Skeletal muscle satellite cell (primary cell): ENCODE data around the gene NPTN.

ENCODE experiments used
- H3K27me3 ChIP-seq: 2 replicates; pipeline ENCODE4 v1.7.0; 2013; ENCODE audit warnings: low read length; ENCODE audit not compliant: control insufficient read depth, insufficient read depth
- H3K36me3 ChIP-seq: 2 replicates; pipeline ENCODE4 v1.7.0; 2013; ENCODE audit warnings: mild to moderate bottlenecking, control low read depth, low read length; ENCODE audit not compliant: insufficient read depth
- H3K4me1 ChIP-seq: 2 replicates; pipeline ENCODE4 v1.7.0; 2013; ENCODE audit warnings: low read length; ENCODE audit not compliant: control insufficient read depth, insufficient read depth
- H3K4me2 ChIP-seq: 2 replicates; pipeline ENCODE4 v1.7.0; 2013; ENCODE audit warnings: mild to moderate bottlenecking, low read length
- H3K4me3 ChIP-seq: 2 replicates; pipeline ENCODE4 v1.7.0; 2013; ENCODE audit warnings: low read length
- H3K9ac ChIP-seq: 2 replicates; pipeline ENCODE4 v1.7.0; 2013; ENCODE audit warnings: mild to moderate bottlenecking, low read depth, low read length, moderate library complexity
- H3K9me3 ChIP-seq: replicated peaks from 2 replicates; pipeline ENCODE4 v1.7.0; 2013; ENCODE audit warnings: mild to moderate bottlenecking, control low read depth, low read length

NPTN gene

DNA sequence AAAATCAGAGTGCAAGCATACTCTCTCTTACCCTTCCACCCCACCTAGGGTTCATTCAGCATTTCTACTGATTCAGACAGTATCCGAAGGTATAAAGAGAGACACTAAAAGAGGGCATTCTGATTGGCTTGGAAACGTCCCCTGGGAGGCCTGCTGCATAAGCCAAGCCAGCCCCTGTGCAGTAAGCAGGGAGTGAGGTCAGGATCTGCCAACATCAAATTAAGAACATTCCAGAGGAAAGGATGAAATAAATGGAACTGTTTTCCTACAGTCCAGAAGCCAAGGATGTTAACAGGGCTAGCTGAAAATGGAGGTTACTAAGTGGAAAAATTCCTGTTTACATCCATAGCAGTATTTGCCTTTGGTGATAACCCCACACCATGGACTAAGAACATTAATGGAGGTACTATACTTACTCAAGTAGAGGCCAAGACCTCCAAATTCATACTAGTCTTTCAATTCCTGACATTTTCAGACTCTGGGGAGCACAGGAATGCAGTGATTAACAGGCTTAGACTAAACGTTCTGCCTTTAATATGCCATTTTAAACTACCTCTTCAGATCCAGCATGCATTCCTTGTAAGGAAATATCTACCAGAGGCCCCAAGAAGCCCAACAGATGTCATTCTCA is 34.5 kb downstream of the NPTN start:
- H3K9me3 ChIP-seq: no peaks in the 10 kb centered on the region
- no peaks in the 10 kb centered on the region for H3K36me3 ChIP-seq
- H3K4me3 ChIP-seq: no peak overlapping the region
- H3K4me2 ChIP-seq: no peak overlapping the region
- no peaks in the 10 kb centered on the region for H3K27me3 ChIP-seq
- peaks cover 49% of the 10 kb centered on the region for H3K4me1 ChIP-seq
- H3K9ac ChIP-seq: no peak overlapping the region

DNA sequence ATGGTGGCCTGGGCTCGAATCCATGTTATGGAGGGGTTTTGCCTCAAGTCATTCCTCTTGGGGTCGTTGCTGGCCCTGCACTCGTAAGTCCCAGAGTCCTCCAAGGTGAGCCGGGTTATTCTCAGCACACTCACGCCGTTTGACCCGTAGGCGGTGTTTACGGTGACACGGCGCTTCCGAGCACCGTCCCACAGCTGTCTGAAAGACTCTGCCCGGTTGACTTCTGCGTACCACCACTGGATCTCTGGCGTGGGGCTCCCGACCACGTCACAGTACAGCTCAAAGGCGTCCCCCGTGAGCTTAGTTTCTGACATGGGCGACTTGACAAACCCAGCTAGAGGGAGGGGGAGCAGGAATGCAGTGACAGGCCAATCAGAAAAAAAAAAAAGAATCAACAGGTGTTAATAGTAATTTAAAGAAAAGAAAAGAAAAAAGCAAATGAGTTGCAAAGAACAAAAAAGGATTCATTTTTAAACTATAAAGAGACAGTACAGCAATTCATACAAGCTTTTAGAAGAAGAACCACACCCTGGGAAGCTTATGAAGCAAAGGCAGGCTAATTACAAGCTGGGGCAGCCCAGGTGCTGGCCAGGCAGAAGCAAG is 36.1 kb downstream of the NPTN start:
- Histone ChIP-seq H3K27me3 (no peaks in the 10 kb centered on the region), H3K36me3 (peaks cover 2% of the 10 kb centered on the region), H3K4me2 (no peak overlapping the region), H3K4me1 (peaks cover 40% of the 10 kb centered on the region), H3K4me3 (no peak overlapping the region), H3K9me3 (no peaks in the 10 kb centered on the region), H3K9ac (no peak overlapping the region)

- Histone ChIP-seq H3K4me3 (no peak overlapping the region), H3K36me3 (peaks cover 12% of the 10 kb centered on the region), H3K4me2 (no peak overlapping the region), H3K9me3 (no peaks in the 10 kb centered on the region), H3K27me3 (no peaks in the 10 kb centered on the region), H3K4me1 (peaks cover 30% of the 10 kb centered on the region), H3K9ac (no peak overlapping the region)
These were observed 37.0 kb downstream of the NPTN start for GRCh38 chr15:73596174-73596573.

GRCh38 chr15:73594109-73594508 is 39.1 kb downstream of the NPTN start:
- Histone ChIP-seq H3K4me1 (peaks cover 14% of the 10 kb centered on the region), H3K9me3 (no peaks in the 10 kb centered on the region), H3K9ac (no peak overlapping the region), H3K4me2 (no peak overlapping the region), H3K36me3 (peaks cover 26% of the 10 kb centered on the region), H3K27me3 (no peaks in the 10 kb centered on the region), H3K4me3 (no peak overlapping the region)

DNA sequence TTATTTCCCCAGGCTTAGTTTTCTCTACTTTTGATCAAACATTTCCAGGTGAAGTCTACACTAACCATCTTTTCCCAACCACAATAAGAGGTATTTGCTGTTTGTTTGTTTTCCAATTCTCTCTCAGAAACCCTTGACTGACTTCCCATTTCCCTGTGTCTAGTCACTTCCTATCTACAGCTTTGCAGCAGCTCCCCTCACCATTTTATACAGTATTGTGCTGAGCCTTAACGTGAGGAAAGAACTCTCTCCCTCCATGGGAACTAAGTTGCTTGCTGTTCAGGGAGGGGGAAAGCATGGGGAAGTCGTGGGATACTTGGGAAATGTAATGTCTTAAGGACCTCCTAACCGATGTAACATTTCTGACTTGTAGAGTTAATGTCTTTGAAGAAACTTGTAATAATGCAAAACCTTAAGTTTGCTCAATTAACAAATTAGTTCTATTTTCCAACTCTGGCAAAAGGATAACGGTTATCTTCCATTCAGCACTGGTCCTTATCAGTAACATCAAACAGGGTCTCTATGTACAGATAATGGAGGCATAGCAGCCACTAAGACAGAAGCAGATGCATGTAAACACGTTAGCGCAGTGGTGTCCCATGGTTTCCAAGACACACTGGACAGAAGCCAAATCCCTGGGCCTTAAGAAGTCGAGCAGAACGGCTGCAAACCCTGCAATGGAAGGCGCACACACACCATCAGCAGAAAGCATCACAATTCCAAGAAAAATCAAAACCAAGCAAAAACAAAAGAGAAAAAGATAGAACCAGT is 39.7 kb downstream of the NPTN start:
- Histone ChIP-seq H3K9ac (no peak overlapping the region), H3K9me3 (no peaks in the 10 kb centered on the region), H3K27me3 (no peaks in the 10 kb centered on the region), H3K4me2 (no peak overlapping the region), H3K4me3 (no peak overlapping the region), H3K4me1 (peaks cover 7% of the 10 kb centered on the region), H3K36me3 (peaks cover 33% of the 10 kb centered on the region)

DNA sequence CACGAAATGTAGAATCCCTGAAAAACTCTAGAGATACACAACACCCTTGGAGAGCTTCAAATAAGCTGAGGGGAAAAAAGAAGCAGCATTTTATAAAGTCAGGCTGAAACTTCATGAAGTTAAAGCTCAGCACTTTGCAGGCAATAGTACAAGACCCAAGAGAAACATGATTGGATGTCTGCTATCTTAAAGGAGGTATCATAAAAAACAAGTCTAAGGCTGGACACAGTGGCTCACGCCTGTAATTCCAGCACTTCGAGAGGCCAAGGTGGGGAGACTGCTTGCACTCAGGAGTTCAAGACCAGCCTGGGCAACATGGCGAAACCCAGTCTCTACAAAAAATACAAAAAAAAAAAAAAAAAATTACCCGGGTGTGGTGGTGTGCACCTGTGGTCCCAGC is 42.9 kb downstream of the NPTN start:
- no peak overlapping the region for H3K4me3 ChIP-seq
- H3K9ac ChIP-seq: no peak overlapping the region
- H3K4me2 ChIP-seq: no peak overlapping the region
- H3K4me1 ChIP-seq: no peaks in the 10 kb centered on the region
- no peaks in the 10 kb centered on the region for H3K27me3 ChIP-seq
- H3K9me3 ChIP-seq: no peaks in the 10 kb centered on the region
- peaks cover 57% of the 10 kb centered on the region for H3K36me3 ChIP-seq

DNA sequence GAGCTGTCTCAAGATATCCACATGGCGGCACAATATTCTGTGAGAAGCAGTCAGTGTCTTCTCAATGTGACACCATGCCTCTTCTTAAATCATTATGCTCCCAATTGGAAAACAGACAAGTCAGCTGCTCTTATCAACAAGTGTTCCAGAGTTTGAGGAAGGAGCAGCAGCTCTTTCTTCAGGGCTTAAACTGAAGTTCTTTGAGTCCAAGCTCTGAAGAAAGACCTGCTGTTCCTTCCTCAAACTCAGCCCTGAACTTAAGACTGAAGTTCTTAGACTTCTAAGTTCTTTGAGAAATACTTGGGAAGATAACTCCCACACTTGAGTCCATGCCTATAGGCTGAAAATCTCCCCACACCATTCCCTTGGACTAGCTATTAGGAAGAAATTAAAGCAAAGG is 43.4 kb downstream of the NPTN start:
- H3K9me3 ChIP-seq: no peaks in the 10 kb centered on the region
- no peak overlapping the region for H3K4me3 ChIP-seq
- no peaks in the 10 kb centered on the region for H3K4me1 ChIP-seq
- H3K36me3 ChIP-seq: peaks cover 62% of the 10 kb centered on the region
- H3K27me3 ChIP-seq: no peaks in the 10 kb centered on the region
- no peak overlapping the region for H3K4me2 ChIP-seq
- no peak overlapping the region for H3K9ac ChIP-seq

DNA sequence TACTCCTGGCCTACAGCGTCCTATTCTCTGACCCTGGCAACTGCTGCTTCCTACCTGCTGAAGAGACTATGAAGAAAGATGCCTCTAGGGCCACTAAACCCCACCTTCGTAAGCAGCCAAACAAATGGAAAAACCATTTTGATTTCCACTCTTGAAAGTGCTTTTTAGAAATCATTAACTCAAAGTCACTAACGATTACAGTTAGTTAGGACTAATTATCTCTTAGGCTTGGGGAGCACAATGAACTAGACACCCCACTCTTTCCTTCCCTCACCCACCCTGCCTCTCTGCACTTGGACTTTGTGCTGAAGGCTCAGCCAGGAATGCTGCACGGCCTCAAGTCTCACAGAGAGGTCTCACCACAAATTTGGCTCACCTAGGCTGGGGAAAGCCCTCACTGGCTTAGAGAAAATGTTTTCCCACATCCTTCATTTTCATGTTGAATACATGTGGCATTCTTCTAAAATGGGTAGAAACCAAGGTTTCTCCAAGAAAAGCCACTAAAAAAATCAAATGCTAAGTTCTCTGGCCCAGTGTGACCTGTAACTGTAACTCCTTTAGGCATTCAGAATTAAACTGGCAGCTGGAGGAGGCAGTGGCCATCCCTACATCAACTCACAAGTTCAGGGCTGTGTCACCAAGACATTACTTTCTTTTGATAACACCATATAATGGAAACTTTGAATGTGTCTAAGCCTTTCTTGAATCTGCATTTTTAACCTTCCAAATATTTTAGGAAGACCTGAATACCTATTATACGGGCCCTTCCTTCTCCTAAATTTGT is 47.1 kb downstream of the NPTN start:
- H3K4me3 ChIP-seq: no peak overlapping the region
- peaks cover 78% of the 10 kb centered on the region for H3K36me3 ChIP-seq
- no peaks in the 10 kb centered on the region for H3K4me1 ChIP-seq
- no peak overlapping the region for H3K4me2 ChIP-seq
- H3K9me3 ChIP-seq: no peaks in the 10 kb centered on the region
- no peaks in the 10 kb centered on the region for H3K27me3 ChIP-seq
- no peak overlapping the region for H3K9ac ChIP-seq

DNA sequence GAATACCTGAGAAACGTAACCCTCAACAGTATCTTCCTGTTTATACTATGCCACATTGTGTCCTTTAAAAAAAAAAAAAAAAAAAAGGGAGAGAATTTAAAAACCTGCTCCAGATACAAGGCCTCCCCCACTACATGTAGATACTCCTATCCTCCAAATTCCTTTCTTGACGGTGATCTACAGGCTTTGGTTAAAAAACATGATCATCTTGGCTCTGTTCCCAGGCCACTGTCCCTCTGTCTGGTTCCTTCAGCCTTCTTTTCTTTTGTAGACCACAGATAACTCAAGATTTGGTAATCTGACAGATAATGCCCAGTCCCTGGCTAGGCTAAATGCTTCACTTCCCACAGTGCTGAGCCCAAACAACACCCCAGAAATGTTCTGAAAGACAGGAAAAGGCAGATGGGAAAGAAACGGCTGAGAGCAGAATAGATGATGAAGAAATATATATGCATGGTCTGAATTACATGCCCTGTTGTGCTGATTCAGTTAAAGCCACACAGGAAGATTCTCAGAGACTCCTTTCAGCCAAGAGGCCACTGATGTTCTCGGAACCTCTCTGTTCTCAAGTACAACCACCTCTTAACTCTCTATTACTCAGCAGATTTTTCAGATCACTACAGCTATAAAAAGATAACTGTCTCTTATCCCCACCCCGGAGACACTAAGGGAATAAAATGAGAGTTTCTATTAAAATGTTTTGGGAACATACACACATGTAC is 48.3 kb downstream of the NPTN start:
- Histone ChIP-seq H3K27me3 (no peaks in the 10 kb centered on the region), H3K4me3 (no peak overlapping the region), H3K4me2 (no peak overlapping the region), H3K9me3 (no peaks in the 10 kb centered on the region), H3K9ac (no peak overlapping the region), H3K4me1 (no peaks in the 10 kb centered on the region), H3K36me3 (peaks cover 79% of the 10 kb centered on the region)

DNA sequence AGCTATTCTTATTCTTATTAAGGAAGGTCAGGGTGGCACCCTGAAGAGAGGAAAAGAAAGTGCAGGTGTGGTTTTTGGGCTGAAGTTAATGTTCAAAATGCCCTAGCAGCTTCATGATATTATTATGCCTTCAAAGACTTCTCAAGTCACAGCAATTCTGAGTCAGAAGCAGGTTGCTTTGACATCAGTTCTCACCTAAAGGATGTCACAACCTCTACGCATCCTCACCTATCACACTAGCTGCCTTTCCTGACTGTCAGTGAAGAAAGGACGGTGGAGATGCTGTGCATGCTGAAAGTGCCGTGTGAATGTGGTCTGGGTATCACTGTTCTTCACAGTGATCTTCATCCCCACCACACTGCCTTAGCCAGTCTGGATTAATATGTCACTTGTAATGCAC is 49.6 kb downstream of the NPTN start:
- H3K9me3 ChIP-seq: no peaks in the 10 kb centered on the region
- no peak overlapping the region for H3K4me2 ChIP-seq
- H3K36me3 ChIP-seq: peaks cover 74% of the 10 kb centered on the region
- H3K4me1 ChIP-seq: no peaks in the 10 kb centered on the region
- H3K9ac ChIP-seq: no peak overlapping the region
- no peak overlapping the region for H3K4me3 ChIP-seq
- no peaks in the 10 kb centered on the region for H3K27me3 ChIP-seq

- H3K27me3 ChIP-seq: no peaks in the 10 kb centered on the region
- H3K9me3 ChIP-seq: no peaks in the 10 kb centered on the region
- H3K4me3 ChIP-seq: no peak overlapping the region
- no peak overlapping the region for H3K4me2 ChIP-seq
- no peak overlapping the region for H3K9ac ChIP-seq
- H3K36me3 ChIP-seq: peaks cover 77% of the 10 kb centered on the region
- no peaks in the 10 kb centered on the region for H3K4me1 ChIP-seq
These were observed 50.3 kb downstream of the NPTN start for GRCh38 chr15:73582851-73583379.
